ENCODE data around the gene ITGB4.

- TF ChIP-seq CTCF (IDR thresholded peaks at IDR 0.05): no peak
- TF ChIP-seq POLR2A (IDR thresholded peaks at IDR 0.05): no peak
Observed at GRCh38 chr17:75740215-75740614, 19.0 kb downstream of the ITGB4 start.

Data from ovary (tissue), 3 donors.